ENCODE data around the gene PLPPR3.

Gene PLPPR3

GRCh38 chr19:792306-792885 lies 29.4 kb downstream of the PLPPR3 start:
- no peak for DNase-seq

GRCh38 chr19:791567-792305 lies 30.0 kb downstream of the PLPPR3 start:
- no peak for DNase-seq

GRCh38 chr19:791007-791566 lies 30.7 kb downstream of the PLPPR3 start:
- DNase-seq, result no peak

DNA sequence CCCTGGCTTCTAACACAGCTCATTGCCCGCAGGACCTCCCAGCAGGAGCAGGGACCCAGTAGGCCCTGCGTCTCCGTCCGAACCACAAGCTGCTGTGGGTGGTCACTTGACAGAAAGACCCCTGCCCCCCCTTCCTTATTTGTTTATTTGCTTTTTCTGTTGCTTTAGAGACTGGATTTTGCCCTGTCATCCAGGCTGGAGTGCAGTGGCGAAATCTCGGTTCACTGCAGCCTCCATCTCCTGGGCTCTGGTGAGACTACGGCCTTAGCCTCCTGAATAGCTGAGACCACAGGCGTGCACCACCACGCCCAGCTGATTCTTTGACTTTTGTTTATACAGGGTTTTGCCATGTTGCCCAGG lies 32.1 kb downstream of the PLPPR3 start:
- DNase-seq, result no peak

DNA sequence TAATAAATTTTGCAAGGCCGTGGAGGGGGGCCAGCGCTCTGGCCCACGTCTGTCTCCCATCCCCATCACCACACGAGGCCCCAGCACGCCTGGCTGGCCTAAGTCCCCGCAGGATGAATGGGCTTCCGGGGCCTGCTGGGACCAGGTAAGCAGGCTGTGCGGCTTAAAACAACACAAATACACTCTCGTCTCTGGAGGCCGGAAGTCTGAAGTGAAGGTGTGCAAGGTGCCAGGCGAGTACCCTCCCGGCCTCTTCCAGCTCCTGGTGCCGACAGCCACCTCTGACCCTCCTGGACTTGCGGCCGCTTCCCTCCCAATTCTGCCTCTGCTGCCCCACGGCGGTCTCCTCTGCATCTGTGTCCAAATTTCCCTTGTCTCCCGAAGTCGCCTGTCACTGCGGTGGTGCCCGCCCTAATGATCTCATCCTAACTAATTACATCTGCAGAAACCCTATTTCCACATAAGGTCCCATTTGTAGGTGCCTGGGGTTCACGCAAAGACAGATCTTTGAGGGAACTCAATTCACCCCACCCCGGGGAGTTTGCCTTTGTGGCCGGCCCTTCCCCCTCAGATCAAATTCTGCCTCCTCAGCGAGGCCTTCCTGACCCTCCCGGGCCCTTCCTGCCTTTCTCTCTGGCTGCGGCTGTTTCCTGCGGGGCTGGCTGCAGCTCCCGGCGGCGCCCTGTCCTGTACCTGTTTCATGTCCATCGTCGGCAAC lies 32.6 kb downstream of the PLPPR3 start:
- DNase-seq, result no peak

GRCh38 chr19:788686-788982 lies 33.1 kb downstream of the PLPPR3 start:
- DNase-seq, result no peak

GRCh38 chr19:787536-787935 lies 34.2 kb downstream of the PLPPR3 start:
- no peak for DNase-seq

GRCh38 chr19:784541-784940 lies 37.2 kb downstream of the PLPPR3 start:
- DNase-seq, result no peak

DNA sequence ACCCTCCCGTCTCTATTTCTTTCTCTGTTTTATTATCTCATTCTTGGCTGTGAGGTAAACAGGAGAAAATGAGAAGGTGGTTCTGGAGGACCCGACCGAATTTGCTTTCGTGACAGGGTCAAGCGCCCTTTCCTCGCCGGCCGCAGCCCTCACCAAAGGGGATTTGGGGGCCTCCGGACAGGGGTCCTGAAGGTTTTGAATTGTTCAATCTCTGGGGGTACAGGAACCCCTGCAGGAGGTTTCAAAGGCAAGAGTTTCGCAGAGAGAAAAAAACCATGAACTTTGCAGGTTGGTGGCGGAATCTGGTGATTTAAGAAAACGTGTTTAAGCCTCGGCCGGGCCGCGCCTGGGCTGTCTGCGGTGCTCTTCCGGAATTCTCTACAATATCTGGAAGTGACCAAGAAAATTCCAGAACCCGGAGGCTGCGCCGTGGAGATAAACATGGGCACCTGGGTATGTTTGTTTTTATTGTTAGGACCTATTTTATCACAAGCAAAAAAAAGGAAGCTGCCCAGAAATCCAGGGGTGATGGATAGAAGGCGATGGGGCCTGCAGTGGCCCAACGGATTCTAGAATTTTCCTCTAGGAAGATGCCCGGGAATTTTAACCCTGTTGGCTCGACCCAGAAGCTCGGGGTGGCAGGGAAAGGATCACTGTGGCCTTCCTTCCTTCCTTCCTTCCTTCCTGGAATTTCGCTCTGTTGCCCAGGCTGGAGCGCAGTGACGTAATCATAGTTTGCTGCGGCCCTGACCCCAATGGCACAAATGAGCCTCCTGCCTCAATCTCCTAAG lies 38.7 kb downstream of the PLPPR3 start:
- no peak for DNase-seq

DNA sequence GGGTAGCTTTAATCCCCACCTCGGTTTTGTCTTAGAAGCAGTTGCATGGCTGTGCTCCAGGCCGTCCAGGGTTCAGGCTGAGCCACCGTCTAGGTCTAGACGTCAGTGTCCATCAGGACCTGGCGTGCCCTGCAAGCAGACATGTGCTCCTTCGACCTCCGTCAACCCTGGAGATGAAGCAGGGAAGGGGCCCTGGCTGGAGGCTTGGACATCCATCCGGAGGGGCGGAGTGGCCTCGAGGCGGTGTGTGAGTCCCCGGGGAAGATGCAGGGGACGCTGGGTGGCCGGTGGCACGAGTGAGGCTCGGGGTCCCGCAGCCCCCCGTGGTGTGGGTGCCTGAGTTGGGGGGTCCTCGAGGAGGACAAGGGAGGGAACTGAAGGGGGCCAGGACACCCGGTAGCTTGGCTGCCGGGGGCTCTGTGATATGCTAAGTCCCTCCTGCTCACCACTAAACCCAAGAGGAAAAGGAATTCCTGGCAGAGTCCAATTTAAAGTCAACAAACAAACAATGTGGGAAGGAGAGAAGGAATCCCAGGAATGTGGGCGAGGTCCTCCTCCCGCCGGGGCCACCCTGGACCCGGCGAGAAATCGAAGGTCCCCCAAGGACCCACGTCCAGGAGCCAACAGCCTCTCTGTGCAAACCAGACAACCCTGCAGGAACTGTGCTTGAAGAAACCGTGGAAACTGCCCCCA lies 39.4 kb downstream of the PLPPR3 start:
- no peak for DNase-seq

DNA sequence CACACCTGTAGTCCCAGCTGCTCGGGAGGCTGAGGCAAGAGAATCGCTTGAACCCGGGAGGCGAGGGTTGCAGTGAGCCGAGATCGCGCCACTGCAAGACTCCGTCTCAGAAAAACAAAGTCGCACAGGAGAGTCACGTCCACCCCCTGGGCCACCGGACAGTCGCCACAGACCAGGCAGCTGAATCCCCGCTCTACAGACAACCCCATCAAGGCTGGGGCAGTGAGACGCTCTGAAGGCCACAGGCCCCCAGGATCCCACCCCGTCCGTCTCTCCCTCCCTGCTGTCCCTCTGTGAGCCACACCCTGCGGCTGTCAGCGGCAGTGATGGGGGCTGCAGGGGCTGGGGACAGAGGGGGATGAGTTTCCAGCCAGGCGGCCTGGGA lies 40.0 kb downstream of the PLPPR3 start:
- DNase-seq, result no peak

GRCh38 chr19:780935-781334 lies 40.8 kb downstream of the PLPPR3 start:
- no peak for DNase-seq

- DNase-seq, result no peak
Observed at GRCh38 chr19:778910-779653, 42.7 kb downstream of the PLPPR3 start.

DNA sequence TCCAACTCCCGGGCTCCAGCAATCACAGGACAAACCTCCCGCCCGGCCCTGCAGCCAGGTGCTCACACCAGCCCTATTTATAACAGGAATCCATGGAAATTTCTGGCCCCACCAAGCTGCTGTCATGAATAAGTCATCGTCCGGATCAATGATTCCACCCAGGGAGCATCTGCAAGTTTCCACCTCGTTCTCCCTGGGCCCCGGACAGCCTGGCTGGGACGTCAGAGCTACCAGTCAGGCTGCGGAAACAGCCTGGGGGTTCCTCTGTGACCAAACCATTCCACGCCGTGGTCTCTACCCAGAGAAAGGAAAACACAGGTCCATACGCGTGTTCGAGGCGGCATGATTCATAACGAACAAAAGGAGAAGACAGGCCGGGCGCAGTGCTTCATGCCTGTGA lies 45.2 kb downstream of the PLPPR3 start:
- DNase-seq, result no peak

GRCh38 chr19:772730-773436 lies 48.9 kb downstream of the PLPPR3 start:
- no peak for DNase-seq

DNA sequence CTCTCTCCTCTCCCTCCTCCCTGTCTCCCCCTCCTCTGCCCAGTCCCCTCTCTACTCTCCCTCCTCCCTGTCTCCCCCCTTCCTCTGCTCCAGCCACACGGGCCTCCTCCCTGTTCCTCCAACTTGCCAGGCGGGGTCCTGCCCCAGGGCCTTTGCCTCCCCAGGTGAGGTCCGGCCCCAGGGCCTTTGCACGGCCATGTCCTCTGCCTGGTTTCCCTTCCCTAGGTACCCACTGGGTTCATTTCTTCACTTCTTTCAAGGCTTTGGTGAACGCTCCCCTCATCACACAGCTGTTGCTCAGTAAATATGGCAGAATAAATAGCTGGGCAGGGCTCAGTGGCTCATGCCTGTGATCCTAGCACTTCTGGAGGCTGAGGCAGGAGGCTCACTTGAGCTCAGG lies 49.7 kb downstream of the PLPPR3 start:
- no peak for DNase-seq

DNA sequence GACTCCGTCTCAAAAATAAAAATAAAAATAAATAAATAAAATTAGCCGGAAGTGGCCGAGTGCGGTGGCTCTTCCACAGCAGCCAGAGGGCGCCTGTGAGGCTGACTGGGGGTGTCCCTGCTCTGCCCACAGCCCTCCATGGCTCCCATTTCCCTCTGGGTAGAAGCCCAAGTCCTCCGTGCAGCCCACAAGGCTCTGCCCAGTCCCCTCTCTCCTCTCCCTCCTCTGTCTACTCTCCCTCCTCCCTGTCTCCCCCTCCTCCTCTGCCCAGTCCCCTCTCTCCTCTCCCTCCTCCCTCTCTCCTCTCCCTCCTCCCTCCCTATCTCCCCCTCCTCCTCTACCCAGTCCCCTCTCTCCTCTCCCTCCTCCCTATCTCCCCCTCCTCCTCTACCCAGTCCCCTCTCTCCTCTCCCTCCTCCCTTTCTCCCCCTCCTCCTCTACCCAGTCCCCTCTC lies 50.4 kb downstream of the PLPPR3 start:
- DNase-seq, result no peak

DNA sequence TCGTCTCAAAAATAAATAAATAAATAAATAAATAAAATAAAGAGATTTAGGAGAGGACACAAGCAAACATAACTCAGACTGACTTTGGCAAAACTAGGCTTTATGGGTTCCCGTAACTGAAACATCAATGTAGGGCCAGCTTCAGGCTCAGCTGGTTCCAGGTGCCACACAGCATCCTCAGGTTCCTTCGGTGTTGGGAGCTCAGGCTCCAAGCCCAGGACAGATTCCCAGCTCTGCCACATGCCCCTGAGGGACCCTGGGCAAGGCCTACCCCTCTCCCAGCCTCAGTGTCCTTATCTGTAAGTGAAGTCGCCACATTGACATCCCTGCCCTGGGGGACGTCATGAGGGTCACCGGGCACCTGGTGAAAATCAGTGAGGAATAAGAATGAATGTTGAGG lies 52.1 kb downstream of the PLPPR3 start:
- no peak for DNase-seq

- DNase-seq, result no peak
Observed at GRCh38 chr19:768424-768823, 53.3 kb downstream of the PLPPR3 start.

DNA sequence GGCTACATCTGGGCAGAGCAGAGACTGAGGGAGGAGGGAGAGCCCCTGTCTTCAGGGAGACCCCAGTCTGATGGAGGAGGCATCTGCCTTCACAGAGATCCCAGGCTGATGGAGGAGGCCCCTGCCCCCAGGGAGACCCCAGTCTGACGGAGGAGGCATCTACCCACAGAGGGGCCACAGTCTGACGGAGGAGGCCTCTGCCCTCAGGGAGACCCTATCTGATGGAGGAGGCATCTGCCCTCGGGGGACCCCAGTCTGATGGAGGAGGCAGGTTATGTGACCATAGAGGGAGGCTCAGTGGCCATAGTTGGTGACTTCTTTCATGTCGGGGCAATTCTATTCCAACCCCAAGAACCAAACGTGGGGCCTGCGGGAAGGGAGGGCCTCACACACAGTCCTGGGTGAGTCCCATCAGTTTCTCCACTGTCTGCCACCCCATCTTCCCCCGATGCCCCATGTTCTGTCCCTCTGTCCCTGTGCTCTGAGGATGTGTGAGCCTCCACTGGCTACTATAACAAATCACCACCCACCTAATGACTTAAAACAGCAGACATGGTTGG lies 56.5 kb downstream of the PLPPR3 start:
- DNase-seq, result no peak

DNA sequence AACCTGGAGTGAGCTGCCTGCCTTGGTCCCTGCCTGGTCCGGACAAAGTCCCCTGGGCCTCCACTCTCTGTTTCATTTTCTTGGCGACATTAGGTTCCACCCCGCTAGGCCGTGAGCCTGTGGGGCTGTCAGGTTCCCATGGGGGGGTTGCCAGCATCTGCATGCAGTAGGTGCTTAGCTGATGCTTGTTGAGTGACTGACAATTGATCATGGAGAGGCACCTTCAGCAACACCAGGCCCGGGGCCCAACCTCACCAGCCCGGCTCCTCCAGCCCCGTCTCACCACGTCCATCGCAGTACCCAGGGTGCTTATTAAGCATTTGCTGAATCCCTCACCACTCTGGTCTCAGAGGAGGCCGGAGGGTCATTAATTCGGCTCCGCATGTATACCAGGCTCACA lies 57.5 kb downstream of the PLPPR3 start:
- no peak for DNase-seq
